A549 (cell line): ENCODE data around the gene SMARCD1. TPM values are rescaled to one million over a fixed set of nuclear protein-coding genes. Genes with fewer than 3 reads are reported as not detected.

ENCODE experiments used
- BHLHE40 ChIP-seq: IDR thresholded peaks from 2 replicates; pipeline ENCODE4 v1.6.1; 2012; ENCODE audit warnings: low read depth, low read length, inconsistent platforms
- CBX2 ChIP-seq: fragments of 200-600 bp; sonication (generic); IDR thresholded peaks from 2 replicates; pipeline ENCODE4 v1.6.1; 2016; ENCODE audit warnings: low read depth, mild to moderate bottlenecking, borderline replicate concordance
- CBX8 ChIP-seq: fragments of 200-600 bp; sonication (generic); IDR thresholded peaks from 2 replicates; pipeline ENCODE4 v1.6.1; 2016
- CHD2 ChIP-seq: fragments of 150-350 bp; IDR thresholded peaks from 2 replicates; pipeline ENCODE4 v1.6.1; 2014; ENCODE audit warnings: low read length; ENCODE audit not compliant: partially characterized antibody
- CHD4 ChIP-seq: fragments of 200-600 bp; sonication (generic); IDR thresholded peaks from 2 replicates; pipeline ENCODE4 v1.6.1; 2016; ENCODE audit warnings: antibody characterized with exemption, mild to moderate bottlenecking, borderline replicate concordance
- EP300 ChIP-seq, 2 experiments: fragments of >200 bp; sonication (Bioruptor Twin); formaldehyde crosslinking; IDR thresholded peaks; 2 replicates in 1 of 2; 3 replicates in 1 of 2; pipeline ENCODE4 v1.6.1; 2016 to 2017
- FOSB ChIP-seq: fragments of 250-450 bp; sonication (Bioruptor Pico); IDR thresholded peaks from 2 replicates; pipeline ENCODE4 v1.5.0; 2020; ENCODE audit warnings: mild to moderate bottlenecking, moderate library complexity
- GATA3 ChIP-seq: IDR thresholded peaks from 2 replicates; pipeline ENCODE4 v1.6.1; 2012; ENCODE audit warnings: borderline replicate concordance
- HEYL ChIP-seq: fragments of 250-450 bp; sonication (Bioruptor Pico); IDR thresholded peaks from 2 replicates; pipeline ENCODE4 v1.8.0; 2021; ENCODE audit warnings: mild to moderate bottlenecking, moderate library complexity
- HOXB13 ChIP-seq: fragments of 250-450 bp; sonication (Bioruptor Pico); IDR thresholded peaks from 2 replicates; pipeline ENCODE4 v1.5.0; 2020; ENCODE audit warnings: low read depth, mild to moderate bottlenecking, moderate library complexity
- HOXB5 ChIP-seq: fragments of 250-450 bp; sonication (Bioruptor Pico); IDR thresholded peaks from 2 replicates; pipeline ENCODE4 v1.5.0; 2020; ENCODE audit warnings: mild to moderate bottlenecking, moderate library complexity
- JUN ChIP-seq, 2 experiments: fragments of >200 bp; sonication (Bioruptor Twin); formaldehyde crosslinking; IDR thresholded peaks; 2 replicates in 1 of 2; 3 replicates in 1 of 2; pipeline ENCODE4 v1.6.1; 2016 to 2017
- KDM1A ChIP-seq: fragments of 200-600 bp; sonication (generic); IDR thresholded peaks from 2 replicates; pipeline ENCODE4 v1.6.1; 2016; ENCODE audit warnings: low read depth, mild to moderate bottlenecking
- KDM5A ChIP-seq: fragments of 200-600 bp; sonication (generic); IDR thresholded peaks from 2 replicates; pipeline ENCODE4 v1.6.1; 2016; ENCODE audit warnings: antibody characterized with exemption, mild to moderate bottlenecking
- MAFK ChIP-seq: fragments of 450-650 bp; IDR thresholded peaks from 2 replicates; pipeline ENCODE4 v1.6.1; 2014; ENCODE audit not compliant: partially characterized antibody
- NFE2L2 ChIP-seq: fragments of 150-350 bp; conservative IDR thresholded peaks from 2 replicates; pipeline ENCODE4 v1.6.1; 2014; ENCODE audit warnings: low read length
- NPAS2 ChIP-seq: fragments of 250-450 bp; sonication (Bioruptor Pico); IDR thresholded peaks from 2 replicates; pipeline ENCODE4 v1.8.0; 2022; ENCODE audit warnings: mild to moderate bottlenecking, moderate library complexity, borderline replicate concordance
- PHF8 ChIP-seq: fragments of 200-600 bp; sonication (generic); IDR thresholded peaks from 2 replicates; pipeline ENCODE4 v1.6.1; 2016; ENCODE audit warnings: low read depth, mild to moderate bottlenecking, antibody characterized with exemption, moderate library complexity, borderline replicate concordance
- POLR2A ChIP-seq: IDR thresholded peaks from 2 replicates; pipeline ENCODE4 v1.6.1; 2012; ENCODE audit warnings: mild to moderate bottlenecking, low read length
- POLR2AphosphoS2 ChIP-seq: conservative IDR thresholded peaks from 2 replicates; pipeline ENCODE4 v1.6.1; 2012; ENCODE audit warnings: low read length, improper control_type of control experiment, inconsistent platforms
- RCOR1 ChIP-seq: fragments of 150-350 bp; IDR thresholded peaks from 2 replicates; pipeline ENCODE4 v1.6.1; 2014; ENCODE audit warnings: antibody characterized with exemption, low read length, low read depth
- RFX5 ChIP-seq: fragments of 450-650 bp; IDR thresholded peaks from 2 replicates; pipeline ENCODE4 v1.7.1; 2014; ENCODE audit warnings: antibody characterized with exemption, mild to moderate bottlenecking, moderate library complexity
- RNF2 ChIP-seq: fragments of 200-600 bp; sonication (generic); IDR thresholded peaks from 2 replicates; pipeline ENCODE4 v1.6.1; 2016; ENCODE audit warnings: low read depth, mild to moderate bottlenecking, antibody characterized with exemption, moderate library complexity, borderline replicate concordance
- SMC3 ChIP-seq: fragments of >200 bp; sonication (Bioruptor Twin); formaldehyde crosslinking; IDR thresholded peaks from 3 replicates; pipeline ENCODE4 v1.6.1; 2018; ENCODE audit warnings: inconsistent platforms
- TFCP2L1 ChIP-seq: fragments of 250-450 bp; sonication (Bioruptor Pico); IDR thresholded peaks from 2 replicates; pipeline ENCODE4 v1.5.0; 2021; ENCODE audit warnings: mild to moderate bottlenecking
- ZC3H11A ChIP-seq: fragments of 450-650 bp; IDR thresholded peaks from 2 replicates; pipeline ENCODE4 v1.6.1; 2014; ENCODE audit warnings: antibody characterized with exemption, mild to moderate bottlenecking
- polyA plus RNA-seq, 4 experiments: library from polyadenylated mRNA; depleted of rRNA in 3 of 4; stranded (reverse); fragments of >200 nt; fragmentation: RNase III in 1 of 4; extraction: RNeasy Plus Mini Kit Qiagen cat#74134 plus additional on column Dnase treatment in 1 of 4; gene quantifications; 2 replicates in 3 of 4; 3 replicates in 1 of 4; pipeline ENCODE4 v1.2.3, GENCODE V29; 2011 to 2017
- TF ChIP-seq, protein P1 (sequence below): fragments of 200-600 bp; sonication (generic); IDR thresholded peaks from 2 replicates; pipeline ENCODE4 v1.6.1; 2016; ENCODE audit warnings: antibody characterized with exemption, mild to moderate bottlenecking, moderate library complexity
- TF ChIP-seq, protein P2 (sequence below): fragments of 250-450 bp; sonication (Bioruptor Pico); IDR thresholded peaks from 2 replicates; pipeline ENCODE4 v1.5.0; 2020; ENCODE audit warnings: low read depth, mild to moderate bottlenecking, moderate library complexity
- TF ChIP-seq, protein P3 (sequence below): fragments of >200 bp; sonication (Bioruptor Twin); formaldehyde crosslinking; IDR thresholded peaks from 3 replicates; pipeline ENCODE4 v1.6.1; 2016
- TF ChIP-seq, protein P4 (sequence below): fragments of 450-650 bp; IDR thresholded peaks from 2 replicates; pipeline ENCODE4 v1.6.1; 2014; ENCODE audit warnings: antibody characterized with exemption
- TF ChIP-seq, protein P5 (sequence below): IDR thresholded peaks from 2 replicates; pipeline ENCODE4 v1.6.1; 2012
- TF ChIP-seq, protein P6 (sequence below): IDR thresholded peaks from 2 replicates; pipeline ENCODE4 v1.6.1; 2012

Gene SMARCD1
- polyA plus RNA-seq, 2 of the 4 experiments (the other 2 are of a cell fraction), result 62.5 to 80.7 TPM

DNA sequence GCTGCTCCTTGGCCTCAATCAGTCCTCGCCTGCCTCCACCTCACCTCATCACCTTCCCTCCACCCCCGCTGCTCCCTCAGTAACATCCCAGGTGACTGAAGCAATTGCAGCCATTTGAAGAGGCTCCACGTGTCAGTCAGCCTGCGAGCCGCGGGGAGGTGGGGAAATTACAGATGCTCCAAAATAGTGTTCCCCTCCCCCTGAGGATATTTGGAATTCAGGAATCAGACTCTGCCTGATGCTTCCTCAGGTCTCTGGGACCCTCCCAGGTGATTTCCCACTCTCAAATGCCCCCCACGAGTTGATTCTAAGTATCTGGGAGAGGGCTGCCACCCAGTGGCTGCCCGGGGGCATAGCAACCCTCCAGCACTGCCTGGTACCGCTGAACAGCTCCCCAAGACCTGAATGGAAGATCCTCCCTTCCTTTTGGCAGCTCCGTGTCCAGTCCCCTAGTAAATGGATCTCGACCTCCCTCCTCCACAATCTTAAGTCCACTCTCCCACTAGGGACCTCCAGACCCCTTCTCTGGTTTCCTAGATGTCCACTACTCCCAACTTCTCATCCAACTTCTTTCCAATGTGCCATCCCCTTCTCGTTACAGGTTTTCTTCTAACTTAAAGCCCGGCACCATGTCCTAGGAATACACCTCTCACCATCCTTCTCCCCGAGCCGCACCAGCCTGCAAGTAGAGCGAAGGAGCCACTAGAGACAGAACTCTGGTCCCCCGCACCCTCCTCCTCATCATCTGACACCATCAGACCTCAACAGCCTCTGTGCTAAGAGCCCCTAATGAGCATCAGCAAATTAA, 29.1 kb upstream of the SMARCD1 start (continued):
- TF ChIP-seq ZC3H11A (no peak), RCOR1 (no peak), BHLHE40 (no peak), KDM5A (no peak), POLR2AphosphoS2 (no peak), KDM1A (no peak), RNF2 (no peak), HEYL (no peak), GATA3 (no peak), CHD2 (no peak), JUN (IDR thresholded peaks at IDR 0.05) (no peak), PHF8 (no peak), NFE2L2 (no peak), CBX2 (no peak), HOXB13 (no peak), RFX5 (no peak), POLR2A (no peak), TFCP2L1 (CRISPR knock-in tag) (no peak), NPAS2 (CRISPR knock-in tag) (no peak), SMC3 (peak; percentile 84), CBX8 (no peak), CHD4 (no peak), MAFK (no peak), HOXB5 (CRISPR knock-in tag) (no peak), EP300 (IDR thresholded peaks at IDR 0.05) (no peak), FOSB (CRISPR knock-in tag) (no peak)
- TF ChIP-seq, protein P1, sequence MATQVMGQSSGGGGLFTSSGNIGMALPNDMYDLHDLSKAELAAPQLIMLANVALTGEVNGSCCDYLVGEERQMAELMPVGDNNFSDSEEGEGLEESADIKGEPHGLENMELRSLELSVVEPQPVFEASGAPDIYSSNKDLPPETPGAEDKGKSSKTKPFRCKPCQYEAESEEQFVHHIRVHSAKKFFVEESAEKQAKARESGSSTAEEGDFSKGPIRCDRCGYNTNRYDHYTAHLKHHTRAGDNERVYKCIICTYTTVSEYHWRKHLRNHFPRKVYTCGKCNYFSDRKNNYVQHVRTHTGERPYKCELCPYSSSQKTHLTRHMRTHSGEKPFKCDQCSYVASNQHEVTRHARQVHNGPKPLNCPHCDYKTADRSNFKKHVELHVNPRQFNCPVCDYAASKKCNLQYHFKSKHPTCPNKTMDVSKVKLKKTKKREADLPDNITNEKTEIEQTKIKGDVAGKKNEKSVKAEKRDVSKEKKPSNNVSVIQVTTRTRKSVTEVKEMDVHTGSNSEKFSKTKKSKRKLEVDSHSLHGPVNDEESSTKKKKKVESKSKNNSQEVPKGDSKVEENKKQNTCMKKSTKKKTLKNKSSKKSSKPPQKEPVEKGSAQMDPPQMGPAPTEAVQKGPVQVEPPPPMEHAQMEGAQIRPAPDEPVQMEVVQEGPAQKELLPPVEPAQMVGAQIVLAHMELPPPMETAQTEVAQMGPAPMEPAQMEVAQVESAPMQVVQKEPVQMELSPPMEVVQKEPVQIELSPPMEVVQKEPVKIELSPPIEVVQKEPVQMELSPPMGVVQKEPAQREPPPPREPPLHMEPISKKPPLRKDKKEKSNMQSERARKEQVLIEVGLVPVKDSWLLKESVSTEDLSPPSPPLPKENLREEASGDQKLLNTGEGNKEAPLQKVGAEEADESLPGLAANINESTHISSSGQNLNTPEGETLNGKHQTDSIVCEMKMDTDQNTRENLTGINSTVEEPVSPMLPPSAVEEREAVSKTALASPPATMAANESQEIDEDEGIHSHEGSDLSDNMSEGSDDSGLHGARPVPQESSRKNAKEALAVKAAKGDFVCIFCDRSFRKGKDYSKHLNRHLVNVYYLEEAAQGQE, result no peak
- TF ChIP-seq, protein P2, sequence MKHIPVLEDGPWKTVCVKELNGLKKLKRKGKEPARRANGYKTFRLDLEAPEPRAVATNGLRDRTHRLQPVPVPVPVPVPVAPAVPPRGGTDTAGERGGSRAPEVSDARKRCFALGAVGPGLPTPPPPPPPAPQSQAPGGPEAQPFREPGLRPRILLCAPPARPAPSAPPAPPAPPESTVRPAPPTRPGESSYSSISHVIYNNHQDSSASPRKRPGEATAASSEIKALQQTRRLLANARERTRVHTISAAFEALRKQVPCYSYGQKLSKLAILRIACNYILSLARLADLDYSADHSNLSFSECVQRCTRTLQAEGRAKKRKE, result no peak
- TF ChIP-seq, protein P3, sequence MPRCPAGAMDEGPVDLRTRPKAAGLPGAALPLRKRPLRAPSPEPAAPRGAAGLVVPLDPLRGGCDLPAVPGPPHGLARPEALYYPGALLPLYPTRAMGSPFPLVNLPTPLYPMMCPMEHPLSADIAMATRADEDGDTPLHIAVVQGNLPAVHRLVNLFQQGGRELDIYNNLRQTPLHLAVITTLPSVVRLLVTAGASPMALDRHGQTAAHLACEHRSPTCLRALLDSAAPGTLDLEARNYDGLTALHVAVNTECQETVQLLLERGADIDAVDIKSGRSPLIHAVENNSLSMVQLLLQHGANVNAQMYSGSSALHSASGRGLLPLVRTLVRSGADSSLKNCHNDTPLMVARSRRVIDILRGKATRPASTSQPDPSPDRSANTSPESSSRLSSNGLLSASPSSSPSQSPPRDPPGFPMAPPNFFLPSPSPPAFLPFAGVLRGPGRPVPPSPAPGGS, result no peak
- TF ChIP-seq, protein P4, sequence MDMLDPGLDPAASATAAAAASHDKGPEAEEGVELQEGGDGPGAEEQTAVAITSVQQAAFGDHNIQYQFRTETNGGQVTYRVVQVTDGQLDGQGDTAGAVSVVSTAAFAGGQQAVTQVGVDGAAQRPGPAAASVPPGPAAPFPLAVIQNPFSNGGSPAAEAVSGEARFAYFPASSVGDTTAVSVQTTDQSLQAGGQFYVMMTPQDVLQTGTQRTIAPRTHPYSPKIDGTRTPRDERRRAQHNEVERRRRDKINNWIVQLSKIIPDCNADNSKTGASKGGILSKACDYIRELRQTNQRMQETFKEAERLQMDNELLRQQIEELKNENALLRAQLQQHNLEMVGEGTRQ, result peak; percentile 33; the same call in 1 of the 2 replicates
- TF ChIP-seq, protein P5, sequence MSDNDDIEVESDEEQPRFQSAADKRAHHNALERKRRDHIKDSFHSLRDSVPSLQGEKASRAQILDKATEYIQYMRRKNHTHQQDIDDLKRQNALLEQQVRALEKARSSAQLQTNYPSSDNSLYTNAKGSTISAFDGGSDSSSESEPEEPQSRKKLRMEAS, result peak; percentile 83
- TF ChIP-seq, protein P6, sequence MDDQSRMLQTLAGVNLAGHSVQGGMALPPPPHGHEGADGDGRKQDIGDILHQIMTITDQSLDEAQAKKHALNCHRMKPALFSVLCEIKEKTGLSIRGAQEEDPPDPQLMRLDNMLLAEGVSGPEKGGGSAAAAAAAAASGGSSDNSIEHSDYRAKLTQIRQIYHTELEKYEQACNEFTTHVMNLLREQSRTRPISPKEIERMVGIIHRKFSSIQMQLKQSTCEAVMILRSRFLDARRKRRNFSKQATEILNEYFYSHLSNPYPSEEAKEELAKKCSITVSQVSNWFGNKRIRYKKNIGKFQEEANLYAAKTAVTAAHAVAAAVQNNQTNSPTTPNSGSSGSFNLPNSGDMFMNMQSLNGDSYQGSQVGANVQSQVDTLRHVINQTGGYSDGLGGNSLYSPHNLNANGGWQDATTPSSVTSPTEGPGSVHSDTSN, result no peak
